ENCODE measurements around the gene RNF114. TPM values are rescaled to one million over a fixed set of nuclear protein-coding genes. Genes with fewer than 3 reads are reported as not detected.

The RNF114 gene
- total and polyA plus RNA-seq, 2 donors from 2014 or later: 70.7 to 89.2 TPM

DNA sequence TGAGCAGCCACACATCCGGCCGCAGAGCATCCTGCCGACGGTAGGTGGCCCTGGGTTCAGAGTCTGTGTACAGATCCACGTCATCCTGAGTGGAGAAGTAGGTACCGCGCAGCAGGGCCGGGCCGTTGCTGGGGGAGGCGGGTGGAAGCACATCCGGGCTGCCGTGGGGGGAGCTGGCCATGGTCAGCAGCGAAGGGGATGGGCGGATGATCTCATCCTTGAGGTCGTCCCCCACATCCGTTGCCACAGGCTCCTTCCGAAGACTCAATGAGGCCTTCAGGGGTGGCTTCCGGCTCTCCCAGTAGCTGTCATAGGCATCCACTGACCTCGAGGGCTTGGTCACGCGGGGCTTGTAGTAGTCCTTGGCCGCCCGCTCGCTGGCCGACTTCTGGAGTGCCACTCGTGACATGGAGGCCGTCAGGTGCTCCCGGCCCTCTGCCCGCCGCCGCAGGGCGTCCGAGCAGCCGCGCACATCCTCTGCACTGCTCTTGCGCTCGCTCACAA lies 30.0 kb upstream of the RNF114 start:
- no peak overlapping the region for H3K27ac ChIP-seq (ENCODE audit: low read depth in 2 of 2, low read length in 2 of 2)
- H3K9me3 ChIP-seq (ENCODE audit: control insufficient read depth in 2 of 3, insufficient read depth in 1 of 3, low read length in 3 of 3): no peaks in the 10 kb centered on the region
- FAIRE-seq (no peak), DNase-seq (peak in 1 of 5 donors; percentile 25)
- H3K9ac ChIP-seq (ENCODE audit: low read length in 3 of 3): no peak overlapping the region
- no peaks in the 10 kb centered on the region for H3K27me3 ChIP-seq (ENCODE audit: control insufficient read depth, insufficient read depth, low read length)
- TF ChIP-seq, protein P1, sequence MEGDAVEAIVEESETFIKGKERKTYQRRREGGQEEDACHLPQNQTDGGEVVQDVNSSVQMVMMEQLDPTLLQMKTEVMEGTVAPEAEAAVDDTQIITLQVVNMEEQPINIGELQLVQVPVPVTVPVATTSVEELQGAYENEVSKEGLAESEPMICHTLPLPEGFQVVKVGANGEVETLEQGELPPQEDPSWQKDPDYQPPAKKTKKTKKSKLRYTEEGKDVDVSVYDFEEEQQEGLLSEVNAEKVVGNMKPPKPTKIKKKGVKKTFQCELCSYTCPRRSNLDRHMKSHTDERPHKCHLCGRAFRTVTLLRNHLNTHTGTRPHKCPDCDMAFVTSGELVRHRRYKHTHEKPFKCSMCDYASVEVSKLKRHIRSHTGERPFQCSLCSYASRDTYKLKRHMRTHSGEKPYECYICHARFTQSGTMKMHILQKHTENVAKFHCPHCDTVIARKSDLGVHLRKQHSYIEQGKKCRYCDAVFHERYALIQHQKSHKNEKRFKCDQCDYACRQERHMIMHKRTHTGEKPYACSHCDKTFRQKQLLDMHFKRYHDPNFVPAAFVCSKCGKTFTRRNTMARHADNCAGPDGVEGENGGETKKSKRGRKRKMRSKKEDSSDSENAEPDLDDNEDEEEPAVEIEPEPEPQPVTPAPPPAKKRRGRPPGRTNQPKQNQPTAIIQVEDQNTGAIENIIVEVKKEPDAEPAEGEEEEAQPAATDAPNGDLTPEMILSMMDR (IDR thresholded peaks at IDR 0.05; ENCODE audit: borderline replicate concordance, extremely low read depth, insufficient read depth): no peak
- no peak overlapping the region for H3K4me3 ChIP-seq (ENCODE audit: low read length in 3 of 3)
- peaks cover 0 to 2% (median 0%) of the 10 kb centered on the region in 3 donors for H3K4me1 ChIP-seq (ENCODE audit: control insufficient read depth in 2 of 3, insufficient read depth in 2 of 3, low read depth in 1 of 3, low read length in 3 of 3)
- intact Hi-C loops (cut with DNase I): no loop called here
- H3K36me3 ChIP-seq (ENCODE audit: control insufficient read depth in 2 of 3, insufficient read depth in 3 of 3, low read length in 3 of 3): peaks cover 2 to 29% (median 17%) of the 10 kb centered on the region in 3 donors

DNA sequence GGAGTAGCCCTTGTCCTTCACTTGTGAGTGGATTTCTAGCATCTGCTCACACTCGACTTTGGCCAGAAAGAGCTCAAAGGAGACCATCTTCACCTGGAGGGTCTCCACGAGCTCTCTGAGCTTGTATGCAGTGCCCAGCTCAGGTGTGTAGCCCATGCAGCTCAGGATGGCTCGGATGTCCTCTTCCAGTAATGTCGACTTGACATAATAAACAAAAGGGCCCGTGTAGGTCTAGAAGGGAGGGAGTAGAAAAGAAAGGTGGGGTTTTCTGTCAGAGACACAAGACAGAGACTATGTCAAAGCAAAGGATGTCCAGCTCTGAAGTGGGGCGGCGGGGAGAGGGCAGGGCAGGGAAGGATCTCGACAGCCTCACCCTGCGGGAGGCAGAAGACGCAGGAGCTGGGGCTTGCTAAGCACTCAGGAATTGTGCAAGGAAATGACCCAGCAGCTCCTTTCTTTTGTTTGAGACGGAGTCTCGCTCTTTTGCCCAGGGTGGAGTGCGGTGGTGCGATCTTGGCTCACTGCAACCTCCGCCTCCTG lies 29.5 kb upstream of the RNF114 start:
- peaks cover 0 to 2% (median 0%) of the 10 kb centered on the region in 3 donors for H3K4me1 ChIP-seq (ENCODE audit: control insufficient read depth in 2 of 3, insufficient read depth in 2 of 3, low read depth in 1 of 3, low read length in 3 of 3)
- intact Hi-C loops (cut with DNase I): no loop called here
- H3K9me3 ChIP-seq (ENCODE audit: control insufficient read depth in 2 of 3, insufficient read depth in 1 of 3, low read length in 3 of 3): no peaks in the 10 kb centered on the region
- H3K27ac ChIP-seq (ENCODE audit: low read depth in 2 of 2, low read length in 2 of 2): no peak overlapping the region
- H3K9ac ChIP-seq (ENCODE audit: low read length in 3 of 3): no peak overlapping the region
- H3K36me3 ChIP-seq (ENCODE audit: control insufficient read depth in 2 of 3, insufficient read depth in 3 of 3, low read length in 3 of 3): peaks cover 2 to 29% (median 17%) of the 10 kb centered on the region in 3 donors
- TF ChIP-seq, protein P1 (IDR thresholded peaks at IDR 0.05; ENCODE audit: borderline replicate concordance, extremely low read depth, insufficient read depth): no peak
- H3K4me3 ChIP-seq (ENCODE audit: low read length in 3 of 3): no peak overlapping the region
- DNase-seq: peak in 1 of 5 donors; percentile 7
- no peaks in the 10 kb centered on the region for H3K27me3 ChIP-seq (ENCODE audit: control insufficient read depth, insufficient read depth, low read length)
- no peak for FAIRE-seq

DNA sequence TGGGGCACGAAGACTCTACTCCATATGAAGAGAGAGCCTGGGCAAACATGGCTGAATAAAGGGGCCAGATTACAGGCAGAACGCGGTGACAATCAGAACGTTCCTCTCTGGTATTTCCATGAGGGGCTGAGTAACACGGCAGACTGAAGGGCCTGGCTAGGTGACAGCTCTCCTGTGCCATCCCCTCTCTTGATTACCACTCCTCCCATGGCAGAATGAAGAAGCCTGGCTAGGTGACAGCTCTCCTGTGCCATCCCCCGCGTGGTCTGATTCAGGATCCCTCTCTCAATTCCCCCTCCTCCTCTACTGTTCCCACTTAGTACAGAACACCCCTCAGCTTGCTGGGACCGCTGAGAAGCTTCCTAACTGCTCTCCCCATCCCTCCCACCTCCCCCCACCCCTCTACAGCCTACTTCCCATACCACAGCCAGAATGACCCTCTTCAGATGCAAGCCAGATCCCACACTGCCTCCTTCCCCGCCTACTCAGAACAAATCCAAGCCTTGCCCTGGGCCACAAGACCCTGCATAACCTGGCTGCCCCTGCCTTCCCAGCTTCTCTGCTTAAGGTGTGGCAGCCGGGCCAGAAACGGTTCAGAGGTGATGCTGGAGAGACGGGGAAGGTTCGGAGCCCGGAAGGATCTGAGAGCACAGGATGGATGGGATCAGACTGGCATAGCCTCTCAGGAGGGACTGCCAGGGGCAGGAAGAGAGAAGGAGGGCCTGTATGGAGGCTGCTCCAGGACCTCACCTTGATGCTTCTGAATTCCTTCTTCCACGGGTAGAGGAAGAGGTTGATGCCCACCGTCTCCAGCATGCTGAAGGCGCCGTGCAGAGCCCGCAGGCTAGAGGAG lies 28.6 kb upstream of the RNF114 start:
- Histone ChIP-seq H3K36me3 (ENCODE audit: control insufficient read depth in 2 of 3, insufficient read depth in 3 of 3, low read length in 3 of 3) (peaks cover 2 to 29% (median 17%) of the 10 kb centered on the region in 3 donors), H3K4me3 (ENCODE audit: low read length in 3 of 3) (no peak overlapping the region), H3K27ac (ENCODE audit: low read depth in 2 of 2, low read length in 2 of 2) (no peak overlapping the region), H3K9me3 (ENCODE audit: control insufficient read depth in 2 of 3, insufficient read depth in 1 of 3, low read length in 3 of 3) (no peaks in the 10 kb centered on the region), H3K4me1 (ENCODE audit: control insufficient read depth in 2 of 3, insufficient read depth in 2 of 3, low read depth in 1 of 3, low read length in 3 of 3) (peaks cover 0 to 2% (median 0%) of the 10 kb centered on the region in 3 donors), H3K9ac (ENCODE audit: low read length in 3 of 3) (no peak overlapping the region), H3K27me3 (ENCODE audit: control insufficient read depth, insufficient read depth, low read length) (no peaks in the 10 kb centered on the region)
- DNase-seq: peak in 1 of 5 donors; percentile 13
- no peak for FAIRE-seq
- TF ChIP-seq, protein P1 (IDR thresholded peaks at IDR 0.05; ENCODE audit: borderline replicate concordance, extremely low read depth, insufficient read depth): no peak
- intact Hi-C loops (cut with DNase I): no loop called here
